Activated naive CD8-positive, alpha-beta T cell (primary cell): ENCODE results near the gene ZNF598.

Experiments
- H3K27ac Mint-ChIP-seq: one replicate; pipeline ENCODE4 v1.8.0; 2021; ENCODE audit warnings: mixed read lengths
- H3K27me3 Mint-ChIP-seq: one replicate; pipeline ENCODE4 v1.8.0; 2021; ENCODE audit warnings: mixed read lengths
- H3K36me3 Mint-ChIP-seq: one replicate; pipeline ENCODE4 v1.8.0; 2021; ENCODE audit warnings: mixed read lengths
- H3K4me1 Mint-ChIP-seq: one replicate; pipeline ENCODE4 v1.8.0; 2021; ENCODE audit warnings: low read depth, mixed read lengths
- H3K4me3 Mint-ChIP-seq: one replicate; pipeline ENCODE4 v1.8.0; 2021; ENCODE audit warnings: mild to moderate bottlenecking, mixed read lengths
- H3K9me3 Mint-ChIP-seq: one replicate; pipeline ENCODE4 v1.8.0; 2021; ENCODE audit warnings: low read depth, mixed read lengths

ZNF598 gene

DNA sequence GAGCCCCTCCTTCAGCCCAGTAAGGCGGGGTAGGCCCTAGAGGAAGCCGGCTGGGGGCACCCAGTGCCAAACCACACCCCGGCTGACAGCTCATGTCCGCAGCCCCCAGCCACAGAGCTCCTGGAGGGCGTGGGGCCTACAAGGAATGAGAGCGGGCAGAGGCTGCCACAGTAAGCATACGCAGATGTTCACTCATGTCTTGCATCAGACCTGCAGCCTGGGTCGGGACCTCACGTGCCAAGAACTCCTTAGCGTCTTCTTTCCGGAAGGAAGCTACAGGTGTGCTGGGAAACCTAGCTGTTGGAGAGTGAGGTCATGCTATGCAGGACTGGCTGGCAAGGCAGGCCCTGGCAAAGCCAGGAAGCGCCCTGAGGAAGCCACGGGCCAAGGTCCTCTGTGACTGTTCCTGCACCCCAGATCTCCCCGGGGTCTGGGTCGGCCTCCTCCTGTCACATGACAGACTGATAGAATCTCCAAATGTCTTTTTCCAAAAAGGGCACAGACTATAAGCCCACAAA lies 1.6 kb downstream of the ZNF598 start:
- peaks cover 3% of the 10 kb centered on the region for H3K36me3 Mint-ChIP-seq
- H3K27me3 Mint-ChIP-seq: no peaks in the 10 kb centered on the region
- H3K27ac Mint-ChIP-seq: peak overlapping the region; percentile 90
- no peaks in the 10 kb centered on the region for H3K9me3 Mint-ChIP-seq
- peaks cover 39% of the 10 kb centered on the region for H3K4me1 Mint-ChIP-seq
- H3K4me3 Mint-ChIP-seq: peak overlapping the region; percentile 93

GRCh38 chr16:2007081-2007836 lies 2.4 kb downstream of the ZNF598 start:
- peak overlapping the region; percentile 90 for H3K27ac Mint-ChIP-seq
- no peaks in the 10 kb centered on the region for H3K9me3 Mint-ChIP-seq
- peaks cover 40% of the 10 kb centered on the region for H3K4me1 Mint-ChIP-seq
- H3K27me3 Mint-ChIP-seq: no peaks in the 10 kb centered on the region
- peak overlapping the region; percentile 93 for H3K4me3 Mint-ChIP-seq
- H3K36me3 Mint-ChIP-seq: peaks cover 5% of the 10 kb centered on the region

GRCh38 chr16:2006317-2006716 lies 3.3 kb downstream of the ZNF598 start:
- no peak overlapping the region for H3K27ac Mint-ChIP-seq
- H3K36me3 Mint-ChIP-seq: peaks cover 5% of the 10 kb centered on the region
- H3K9me3 Mint-ChIP-seq: no peaks in the 10 kb centered on the region
- H3K4me3 Mint-ChIP-seq: peak overlapping the region; percentile 67
- H3K4me1 Mint-ChIP-seq: peaks cover 40% of the 10 kb centered on the region
- H3K27me3 Mint-ChIP-seq: no peaks in the 10 kb centered on the region

- Mint-ChIP-seq H3K9me3 (no peaks in the 10 kb centered on the region), H3K36me3 (peaks cover 5% of the 10 kb centered on the region), H3K4me3 (peak overlapping the region; percentile 63), H3K4me1 (peaks cover 40% of the 10 kb centered on the region), H3K27ac (no peak overlapping the region), H3K27me3 (no peaks in the 10 kb centered on the region)
Observed at GRCh38 chr16:2005646-2006045, 4.0 kb downstream of the ZNF598 start.

GRCh38 chr16:2004795-2005517 lies 4.7 kb downstream of the ZNF598 start:
- Mint-ChIP-seq H3K36me3 (peaks cover 5% of the 10 kb centered on the region), H3K9me3 (no peaks in the 10 kb centered on the region), H3K27ac (no peak overlapping the region), H3K4me3 (no peak overlapping the region), H3K4me1 (peaks cover 35% of the 10 kb centered on the region), H3K27me3 (no peaks in the 10 kb centered on the region)

DNA sequence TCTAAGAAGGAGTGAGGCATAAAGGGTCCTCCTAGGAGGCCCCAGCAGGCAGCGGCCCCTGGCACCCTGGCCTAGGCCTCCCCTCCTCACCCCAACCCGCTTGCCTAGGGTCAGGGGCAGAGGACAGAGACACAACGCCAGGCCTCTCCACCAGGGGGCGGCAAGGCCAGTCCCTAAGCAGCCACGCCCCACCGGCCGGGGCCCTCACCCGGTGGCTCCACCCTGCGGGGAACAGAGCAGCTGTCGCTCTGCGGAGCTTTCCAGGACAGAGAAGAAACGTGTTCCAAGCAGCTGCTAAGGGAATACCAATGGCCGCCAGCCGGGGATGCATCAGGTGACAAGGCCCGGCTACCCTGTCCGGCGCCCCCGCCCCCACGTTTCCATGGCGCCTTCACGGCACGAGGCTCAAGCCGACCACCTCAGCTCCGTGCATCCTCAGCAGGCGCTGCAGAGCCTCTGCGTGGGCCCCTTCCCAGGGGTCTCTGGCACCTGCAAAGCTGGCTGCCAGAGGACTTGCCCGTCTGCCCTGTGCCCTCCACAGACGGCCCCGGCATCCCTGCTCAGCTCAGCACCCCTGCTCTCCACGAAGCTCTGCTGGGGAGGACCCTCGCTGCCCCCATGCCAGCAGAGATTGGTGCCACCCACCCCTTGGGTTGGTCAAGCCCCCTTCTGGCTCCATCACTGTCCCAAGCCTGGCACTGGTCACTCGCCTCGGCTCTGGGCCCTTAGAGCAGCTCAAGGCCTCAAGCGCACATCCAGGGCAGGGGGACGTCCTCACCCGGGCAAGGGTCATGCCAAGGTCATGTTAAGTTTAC lies 5.6 kb downstream of the ZNF598 start:
- Mint-ChIP-seq H3K36me3 (peaks cover 5% of the 10 kb centered on the region), H3K27ac (no peak overlapping the region), H3K9me3 (no peaks in the 10 kb centered on the region), H3K4me1 (peaks cover 35% of the 10 kb centered on the region), H3K27me3 (no peaks in the 10 kb centered on the region), H3K4me3 (no peak overlapping the region)

GRCh38 chr16:2003231-2003826 lies 6.3 kb downstream of the ZNF598 start:
- Mint-ChIP-seq H3K4me3 (no peak overlapping the region), H3K36me3 (peaks cover 3% of the 10 kb centered on the region), H3K9me3 (no peaks in the 10 kb centered on the region), H3K27ac (no peak overlapping the region), H3K4me1 (peaks cover 28% of the 10 kb centered on the region), H3K27me3 (no peaks in the 10 kb centered on the region)

GRCh38 chr16:2002406-2003230 lies 7.0 kb downstream of the ZNF598 start:
- no peak overlapping the region for H3K4me3 Mint-ChIP-seq
- peaks cover 2% of the 10 kb centered on the region for H3K36me3 Mint-ChIP-seq
- H3K27ac Mint-ChIP-seq: no peak overlapping the region
- no peaks in the 10 kb centered on the region for H3K9me3 Mint-ChIP-seq
- H3K27me3 Mint-ChIP-seq: no peaks in the 10 kb centered on the region
- H3K4me1 Mint-ChIP-seq: peaks cover 22% of the 10 kb centered on the region

DNA sequence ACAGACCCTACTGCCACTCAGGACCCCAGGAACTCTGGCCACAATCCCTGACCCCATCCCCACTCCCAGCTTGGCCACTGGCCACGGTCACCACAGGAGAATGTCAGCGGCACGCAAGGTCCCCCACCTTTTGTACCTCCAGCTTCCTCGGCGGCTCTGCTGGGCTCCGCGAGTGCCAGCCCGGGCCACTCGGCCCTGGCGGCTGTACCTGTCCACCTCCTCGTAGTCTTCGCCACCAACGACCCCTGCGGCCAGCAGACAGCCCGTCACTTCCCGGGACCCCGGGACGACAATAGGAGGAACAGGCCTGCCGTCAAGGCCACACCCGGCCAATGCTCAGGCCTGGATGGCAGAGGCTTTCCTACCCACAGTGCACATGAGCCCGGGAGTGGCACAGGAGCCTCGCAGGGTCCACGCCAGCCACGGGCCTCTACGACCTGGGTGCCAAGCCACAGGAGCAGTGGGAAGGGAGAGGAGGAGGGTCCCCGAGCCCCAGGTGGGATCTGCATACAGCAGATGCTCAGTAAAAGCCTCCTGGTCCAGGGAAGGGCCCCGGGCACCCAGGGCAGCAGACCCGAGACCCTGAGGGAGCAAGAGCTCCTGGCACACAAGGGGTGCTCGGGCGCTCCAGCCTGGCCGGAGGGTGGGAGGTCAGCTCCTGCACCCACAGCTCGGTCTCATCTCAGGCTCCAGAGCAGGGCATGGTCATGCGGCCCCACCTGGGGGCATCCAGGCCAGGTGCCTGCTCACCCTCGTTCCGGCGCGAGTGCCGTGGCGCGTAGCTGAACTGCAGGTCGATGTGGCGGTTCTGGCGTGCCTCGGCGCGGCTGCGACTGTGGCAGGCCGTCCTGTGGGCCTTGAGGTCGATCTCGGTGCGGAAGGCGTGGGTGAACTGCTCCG lies 7.9 kb downstream of the ZNF598 start:
- H3K36me3 Mint-ChIP-seq: peaks cover 4% of the 10 kb centered on the region
- no peak overlapping the region for H3K4me3 Mint-ChIP-seq
- H3K27ac Mint-ChIP-seq: no peak overlapping the region
- no peaks in the 10 kb centered on the region for H3K27me3 Mint-ChIP-seq
- H3K9me3 Mint-ChIP-seq: no peaks in the 10 kb centered on the region
- peaks cover 16% of the 10 kb centered on the region for H3K4me1 Mint-ChIP-seq

GRCh38 chr16:2001035-2001434 lies 8.6 kb downstream of the ZNF598 start:
- H3K4me3 Mint-ChIP-seq: no peak overlapping the region
- H3K36me3 Mint-ChIP-seq: peaks cover 4% of the 10 kb centered on the region
- no peaks in the 10 kb centered on the region for H3K9me3 Mint-ChIP-seq
- H3K27ac Mint-ChIP-seq: no peak overlapping the region
- H3K4me1 Mint-ChIP-seq: peaks cover 13% of the 10 kb centered on the region
- no peaks in the 10 kb centered on the region for H3K27me3 Mint-ChIP-seq

GRCh38 chr16:1999866-2000514 lies 9.6 kb downstream of the ZNF598 start:
- H3K36me3 Mint-ChIP-seq: peaks cover 4% of the 10 kb centered on the region
- no peak overlapping the region for H3K27ac Mint-ChIP-seq
- H3K9me3 Mint-ChIP-seq: no peaks in the 10 kb centered on the region
- peaks cover 7% of the 10 kb centered on the region for H3K4me1 Mint-ChIP-seq
- no peak overlapping the region for H3K4me3 Mint-ChIP-seq
- no peaks in the 10 kb centered on the region for H3K27me3 Mint-ChIP-seq

GRCh38 chr16:1998852-1999801 lies 10.5 kb downstream of the ZNF598 start:
- peaks cover 4% of the 10 kb centered on the region for H3K36me3 Mint-ChIP-seq
- H3K27me3 Mint-ChIP-seq: no peaks in the 10 kb centered on the region
- H3K27ac Mint-ChIP-seq: no peak overlapping the region
- H3K4me3 Mint-ChIP-seq: no peak overlapping the region
- no peaks in the 10 kb centered on the region for H3K9me3 Mint-ChIP-seq
- peaks cover 4% of the 10 kb centered on the region for H3K4me1 Mint-ChIP-seq
